ENCODE measurements around the gene CLNK.

CLNK gene

DNA sequence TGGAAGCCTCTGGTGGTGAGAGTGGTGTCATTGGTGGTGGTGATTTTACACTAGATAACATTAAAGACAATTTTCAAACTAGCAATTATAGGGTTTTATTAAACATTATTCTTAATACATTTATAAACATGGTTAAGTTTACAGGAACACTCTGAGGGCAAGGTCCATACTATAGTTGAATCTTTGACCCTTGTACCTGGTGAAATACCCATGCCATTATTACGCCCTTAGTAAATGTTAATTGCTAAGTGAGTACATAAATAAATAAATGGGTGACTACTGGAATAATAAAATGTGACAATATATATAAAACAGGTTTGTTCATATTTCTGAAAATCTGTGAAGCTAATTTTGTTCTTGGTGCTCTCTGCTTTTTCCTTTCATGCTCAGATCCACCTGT lies 13.6 kb upstream of the CLNK start:
- no peak for FAIRE-seq

DNA sequence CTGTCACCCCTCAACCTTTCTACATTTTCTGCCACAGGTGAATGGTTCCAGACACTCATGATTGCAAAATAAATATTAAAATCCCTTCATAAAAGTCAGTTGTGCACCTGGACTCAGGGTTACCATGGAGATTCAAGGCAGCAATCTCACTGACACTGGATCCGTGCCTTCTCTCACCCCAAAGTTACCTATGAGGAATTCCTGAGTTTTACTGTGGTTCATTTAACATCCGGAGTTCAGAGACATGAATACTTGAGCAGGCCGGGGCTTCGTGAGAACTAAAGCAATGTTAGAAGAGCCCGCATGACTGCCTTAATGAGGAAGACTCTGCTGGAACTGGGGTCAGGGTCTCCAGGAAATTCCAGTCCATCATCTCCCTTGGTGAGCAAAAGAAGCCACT lies 12.5 kb upstream of the CLNK start:
- peak; percentile 30 for FAIRE-seq

DNA sequence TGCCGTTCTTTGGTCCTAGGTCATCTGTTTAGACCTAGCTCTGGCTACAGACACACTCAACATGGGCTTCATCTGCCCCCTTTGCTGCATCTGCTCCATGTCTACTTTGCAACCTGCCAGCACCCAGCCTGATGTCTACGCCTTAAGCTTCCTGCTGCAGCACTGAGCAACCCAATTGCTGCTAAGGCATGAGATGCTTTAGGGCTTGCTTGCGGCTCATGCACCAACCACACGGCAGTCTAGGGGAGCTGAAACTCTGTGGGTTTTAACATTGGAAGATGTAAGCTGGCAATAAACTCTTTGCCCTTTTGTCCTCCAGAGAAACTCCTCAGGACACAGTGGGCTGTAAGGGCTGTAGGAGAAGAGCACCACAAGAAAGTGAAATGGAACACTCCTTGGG lies 11.7 kb upstream of the CLNK start:
- FAIRE-seq: no peak

DNA sequence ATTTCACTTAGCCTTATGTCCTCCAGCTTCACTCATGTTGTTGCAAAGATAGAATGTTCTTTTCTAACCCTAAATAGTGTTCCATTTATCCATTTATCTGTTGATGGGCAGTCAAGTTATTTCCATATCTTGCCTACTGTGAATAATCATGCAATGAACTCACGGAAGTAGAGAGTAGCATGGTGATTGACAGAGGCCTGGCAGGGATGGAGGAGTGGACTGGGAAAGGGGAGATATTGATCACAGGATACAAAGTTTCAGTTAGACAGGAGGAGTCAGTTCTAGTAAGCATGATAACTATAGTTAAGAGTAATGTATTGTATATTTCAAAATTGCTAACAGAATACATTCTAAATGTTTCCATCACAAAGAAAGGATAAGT lies 10.3 kb upstream of the CLNK start:
- no peak for FAIRE-seq

DNA sequence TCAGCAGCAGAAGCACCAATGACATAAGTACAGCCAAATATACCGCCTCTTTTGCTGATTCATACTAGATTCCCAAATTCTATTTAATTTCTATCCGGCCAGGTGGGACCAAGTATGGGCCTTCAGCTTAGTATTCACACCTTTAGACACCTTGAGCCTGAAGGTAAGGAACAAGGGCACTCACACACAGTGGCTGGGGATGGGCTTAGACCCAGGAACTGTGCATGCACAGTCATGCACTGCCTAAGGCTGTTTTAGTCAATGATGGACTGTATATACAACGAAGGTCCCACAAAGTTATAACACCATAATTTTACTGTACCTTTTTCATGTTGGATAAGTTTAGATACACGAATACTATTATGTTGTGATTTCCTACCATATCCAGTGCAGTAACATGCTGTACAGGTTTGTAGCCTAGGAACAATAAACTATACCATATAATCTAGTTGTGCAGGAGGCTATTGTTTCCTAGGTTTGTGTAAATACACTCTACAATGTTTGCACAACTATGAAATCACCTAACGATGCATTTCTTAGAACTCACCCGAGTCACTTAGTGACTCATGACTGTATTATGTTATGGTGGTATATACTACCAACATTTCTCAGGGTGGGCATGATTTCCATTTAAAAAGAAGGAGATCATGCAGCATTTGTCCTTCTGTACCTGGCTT lies 9.7 kb upstream of the CLNK start:
- no peak for FAIRE-seq

DNA sequence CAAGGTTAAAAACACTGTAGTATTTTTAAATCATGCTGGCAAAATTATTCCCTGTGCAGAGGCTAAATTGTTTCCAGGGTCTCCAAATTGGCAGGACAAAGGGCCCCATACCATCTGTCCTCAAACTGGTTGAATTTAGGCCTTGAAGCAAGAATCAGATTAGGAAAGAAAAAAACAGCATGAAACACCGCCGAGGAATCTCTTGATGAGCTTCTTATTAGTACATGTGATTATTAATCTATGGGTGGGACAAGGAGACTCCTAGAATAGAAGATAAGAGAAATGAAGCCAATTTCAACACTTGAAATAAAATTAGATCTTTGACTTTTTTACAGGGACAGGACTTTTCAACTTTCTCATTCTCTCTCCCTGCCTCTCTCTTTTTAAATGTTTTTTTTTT lies 7.1 kb upstream of the CLNK start:
- FAIRE-seq: no peak

DNA sequence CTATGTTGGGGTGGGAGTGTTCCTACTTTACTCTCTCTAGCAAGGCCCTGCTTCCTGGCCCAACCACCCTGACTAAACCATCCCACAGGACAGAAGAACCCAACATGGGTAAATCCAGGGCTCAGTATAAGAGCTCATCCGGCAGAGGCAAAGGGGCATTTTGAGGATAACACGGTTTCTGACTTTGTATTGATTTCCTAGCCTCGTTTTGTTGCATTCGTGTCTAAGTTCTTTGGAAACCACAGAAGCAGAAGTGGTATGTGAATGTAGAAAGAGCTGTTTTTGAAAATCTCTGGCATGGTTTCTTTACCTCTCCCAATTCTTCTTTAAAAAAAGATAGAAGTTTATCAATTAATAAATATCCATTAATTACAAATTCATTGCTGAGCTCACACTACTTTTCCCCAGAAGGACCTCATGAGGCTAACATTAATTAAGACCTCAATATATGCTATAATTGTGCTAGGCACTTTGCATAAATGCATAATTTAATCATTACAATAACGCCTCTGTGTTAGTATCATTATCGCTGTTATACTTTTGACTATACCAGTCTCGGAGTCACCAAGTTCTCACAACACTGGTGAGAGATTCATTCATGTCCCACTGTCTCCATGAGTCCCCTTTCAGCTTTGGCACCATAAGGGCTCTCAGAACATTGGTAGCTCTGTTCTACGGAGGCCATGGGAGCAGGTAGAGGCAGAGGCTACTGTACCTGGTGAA lies 5.8 kb upstream of the CLNK start:
- no peak for FAIRE-seq

DNA sequence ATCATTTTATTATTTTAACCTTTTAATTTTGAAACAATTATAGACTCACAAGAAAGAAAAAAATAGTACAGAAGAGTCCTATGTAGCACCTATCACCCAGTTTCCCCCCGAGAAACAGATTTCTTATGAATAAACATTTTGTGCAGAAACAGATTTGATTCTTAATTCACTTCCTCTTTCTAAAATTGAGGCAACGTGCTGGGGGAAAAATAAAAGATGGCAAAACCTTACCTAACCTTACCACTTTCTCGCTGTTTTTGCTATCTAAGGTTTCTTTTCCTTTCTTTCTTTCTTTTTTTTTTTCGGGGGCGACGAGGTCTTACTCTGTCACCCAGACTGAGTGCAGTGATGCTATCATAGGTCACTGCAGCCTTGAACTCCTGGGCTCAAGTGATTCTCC lies 4.3 kb upstream of the CLNK start:
- FAIRE-seq: no peak

DNA sequence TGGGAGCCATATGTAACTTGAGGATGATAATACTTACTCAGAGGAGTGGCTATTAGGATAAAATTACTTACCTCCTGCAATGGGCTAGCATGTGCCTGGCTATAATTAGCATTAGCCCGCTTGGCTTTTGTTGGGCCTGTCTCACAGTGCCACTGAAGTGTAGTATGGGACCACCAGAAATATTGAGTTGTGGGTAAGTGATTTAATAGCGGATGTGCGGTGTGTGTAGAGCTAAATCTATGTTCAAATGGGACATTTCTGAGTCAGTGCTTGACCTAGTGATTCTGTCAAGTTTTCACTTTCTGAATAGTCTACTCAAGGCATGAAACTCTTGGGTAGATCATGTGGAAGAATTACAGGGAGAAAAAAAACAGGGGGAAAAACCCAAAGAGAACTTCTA lies 3.5 kb upstream of the CLNK start:
- no peak for FAIRE-seq

DNA sequence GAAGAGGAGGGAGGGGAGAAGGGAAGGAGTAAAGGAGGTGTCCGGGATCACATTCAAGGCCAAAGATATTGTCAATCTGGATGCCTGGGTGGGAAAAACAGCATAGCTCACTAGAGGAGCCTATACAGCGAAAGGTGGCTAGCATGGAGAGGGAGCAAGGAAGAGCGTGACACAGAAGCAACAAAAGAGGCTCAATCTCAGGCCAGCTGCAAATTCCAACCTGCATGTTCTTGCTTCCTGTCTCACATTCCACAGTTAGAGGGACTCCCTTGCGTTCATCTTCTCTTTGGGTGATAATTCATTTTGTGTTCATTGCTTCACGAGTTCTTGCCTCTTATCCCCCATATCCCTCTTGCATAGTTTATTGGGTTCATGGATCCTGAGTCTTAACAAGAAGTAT lies 3.0 kb upstream of the CLNK start:
- no peak for FAIRE-seq

DNA sequence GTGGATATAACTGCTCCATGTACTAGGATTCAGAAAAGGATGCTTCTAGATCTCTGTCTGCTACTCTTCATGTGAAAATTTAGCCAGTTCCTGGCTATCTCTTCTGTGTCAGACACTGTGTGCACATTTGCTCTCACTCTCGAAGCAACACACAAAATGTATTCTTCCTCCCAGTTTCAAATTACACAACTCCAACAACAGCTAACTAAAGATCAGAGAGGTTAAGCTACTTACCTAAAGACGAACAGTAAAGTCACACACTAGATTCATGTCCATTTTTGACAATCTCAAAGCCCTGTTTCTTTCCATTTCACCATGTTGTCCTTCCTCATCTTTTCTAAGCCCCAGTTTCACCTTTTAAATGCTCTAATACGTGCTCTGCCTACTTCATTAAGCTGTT lies 2.2 kb downstream of the CLNK start:
- no peak for FAIRE-seq

DNA sequence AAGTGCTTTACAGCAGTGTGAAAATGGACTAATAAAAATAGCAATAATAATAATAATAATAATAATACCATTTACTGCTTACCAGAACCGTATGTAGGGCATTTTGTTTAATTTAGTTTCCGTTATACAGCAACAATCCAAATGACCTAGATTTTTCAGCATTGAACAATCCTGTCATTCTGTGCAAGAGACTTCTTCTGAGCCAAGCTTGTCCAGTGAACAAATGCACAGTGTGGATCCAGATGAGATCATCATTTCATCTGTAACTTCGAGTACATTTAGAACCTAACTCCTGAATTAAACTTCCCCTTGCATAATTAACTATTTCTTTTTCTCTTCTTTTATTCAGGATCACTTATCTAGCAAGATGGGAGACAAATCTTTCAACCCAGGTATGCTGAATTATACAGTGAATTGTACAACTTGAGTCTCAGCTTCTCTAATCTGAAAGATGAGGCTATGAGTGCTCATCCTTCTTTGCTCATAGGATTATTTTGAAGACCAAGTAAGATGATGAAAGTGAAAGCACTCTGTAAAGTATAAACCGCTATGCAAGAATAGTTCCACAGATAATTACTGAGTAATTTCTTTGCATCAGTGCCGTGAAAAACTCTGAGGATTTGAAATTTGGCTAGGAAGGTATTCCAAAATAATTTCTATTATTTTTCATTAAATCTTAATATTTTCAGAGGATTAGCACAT lies 6.6 kb downstream of the CLNK start:
- FAIRE-seq: no peak

DNA sequence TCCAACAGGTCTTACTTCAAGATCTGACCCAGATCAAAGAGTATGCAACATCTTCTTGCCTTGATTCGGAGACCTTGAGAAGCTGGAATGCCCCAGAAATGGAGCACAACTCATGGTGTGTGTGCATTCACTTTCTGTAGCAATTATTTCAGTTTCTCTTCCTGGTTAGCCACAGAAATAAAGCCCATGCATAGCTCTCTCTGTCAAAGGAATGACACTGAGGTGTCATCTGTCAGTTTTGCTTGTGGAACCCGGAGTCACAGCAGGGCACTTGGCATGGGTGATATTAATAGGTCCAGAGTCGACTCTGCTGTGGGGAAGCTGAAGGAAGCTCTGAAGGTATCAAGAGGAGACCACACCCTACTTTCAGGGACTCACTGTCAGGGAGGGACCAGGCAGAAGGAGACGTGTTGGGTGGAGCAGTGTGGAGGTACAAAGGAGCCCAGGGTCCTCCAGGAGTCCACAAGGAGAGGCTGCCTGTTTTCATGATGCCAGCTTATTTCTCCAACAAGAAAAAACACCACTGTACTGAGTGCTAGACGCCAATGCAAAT lies 10.7 kb downstream of the CLNK start:
- FAIRE-seq: no peak

DNA sequence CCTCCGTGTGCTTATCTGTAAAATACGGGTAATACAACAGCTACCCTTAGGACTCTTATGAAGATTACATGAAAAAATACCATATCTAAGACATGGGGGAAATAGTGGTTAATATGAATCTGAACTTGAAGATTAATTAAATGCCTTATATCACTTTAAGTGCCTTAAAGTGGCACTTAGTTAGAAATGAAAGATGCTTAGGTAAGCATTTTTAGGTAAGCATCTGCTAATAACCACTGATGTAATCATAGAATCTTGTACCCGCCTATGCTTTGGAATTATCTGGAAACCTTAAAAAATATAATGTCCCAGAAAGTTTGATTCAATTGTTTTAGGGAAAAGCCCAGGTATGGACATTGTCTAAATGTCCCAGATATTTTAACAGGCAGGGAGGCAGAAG lies 12.2 kb downstream of the CLNK start:
- FAIRE-seq: peak; percentile 13

DNA sequence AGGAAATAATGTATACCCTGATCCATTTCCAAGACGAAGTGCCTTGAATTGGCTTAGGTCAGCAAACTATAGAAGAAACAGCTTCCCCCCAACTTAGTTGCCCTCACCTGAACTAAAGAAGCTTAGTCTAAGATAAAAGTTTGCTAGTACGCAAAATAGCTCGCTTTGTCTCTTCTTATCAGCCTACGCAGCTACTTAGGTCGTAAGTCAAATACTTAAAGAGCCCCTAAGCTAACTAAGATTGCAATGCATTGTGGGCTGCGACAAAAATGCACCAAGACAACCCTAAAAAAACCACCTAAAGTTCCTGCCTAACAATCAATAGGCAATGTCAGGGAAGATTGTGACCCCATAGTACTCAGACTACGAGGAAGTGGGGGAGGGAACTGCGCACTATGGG lies 12.8 kb downstream of the CLNK start:
- FAIRE-seq: no peak

DNA sequence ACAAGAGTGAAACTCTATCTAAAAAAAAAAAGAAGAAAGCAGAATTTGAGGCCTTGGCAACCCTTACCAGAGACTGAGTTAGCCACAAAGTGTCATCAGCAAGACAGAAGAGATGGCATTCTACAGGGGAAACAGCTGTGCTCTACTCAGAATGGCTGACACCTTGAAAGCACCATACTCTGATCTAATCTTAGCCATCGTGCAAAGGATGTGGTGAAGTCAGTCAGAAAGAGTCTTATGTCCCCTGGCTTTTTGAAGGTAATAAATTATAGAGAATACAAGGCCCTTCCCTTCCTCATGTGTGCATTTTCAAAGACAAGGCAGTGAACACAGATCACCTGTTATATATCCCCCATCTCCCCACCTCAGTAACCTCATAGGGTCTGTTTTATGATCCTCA lies 13.2 kb downstream of the CLNK start:
- no peak for FAIRE-seq

DNA sequence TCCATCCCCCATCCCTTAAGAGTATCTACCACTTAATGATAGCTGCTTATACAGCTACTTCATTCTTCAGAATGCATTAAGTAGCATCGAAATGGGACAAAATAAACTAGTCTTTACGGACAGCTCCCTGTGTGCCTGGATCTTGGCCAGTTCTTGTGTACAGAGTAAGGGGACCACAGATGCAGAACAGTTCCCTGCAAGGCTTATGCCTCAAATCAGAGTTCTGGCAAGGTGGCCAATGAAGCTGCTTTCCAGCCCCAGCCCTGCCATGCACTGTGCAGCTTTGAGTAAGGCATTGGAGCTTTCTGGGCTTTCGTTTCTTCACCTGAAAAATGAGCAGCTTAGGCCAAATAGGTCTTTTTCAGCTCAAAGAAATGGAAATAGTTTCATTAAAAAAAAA lies 14.2 kb downstream of the CLNK start:
- no peak for FAIRE-seq

DNA sequence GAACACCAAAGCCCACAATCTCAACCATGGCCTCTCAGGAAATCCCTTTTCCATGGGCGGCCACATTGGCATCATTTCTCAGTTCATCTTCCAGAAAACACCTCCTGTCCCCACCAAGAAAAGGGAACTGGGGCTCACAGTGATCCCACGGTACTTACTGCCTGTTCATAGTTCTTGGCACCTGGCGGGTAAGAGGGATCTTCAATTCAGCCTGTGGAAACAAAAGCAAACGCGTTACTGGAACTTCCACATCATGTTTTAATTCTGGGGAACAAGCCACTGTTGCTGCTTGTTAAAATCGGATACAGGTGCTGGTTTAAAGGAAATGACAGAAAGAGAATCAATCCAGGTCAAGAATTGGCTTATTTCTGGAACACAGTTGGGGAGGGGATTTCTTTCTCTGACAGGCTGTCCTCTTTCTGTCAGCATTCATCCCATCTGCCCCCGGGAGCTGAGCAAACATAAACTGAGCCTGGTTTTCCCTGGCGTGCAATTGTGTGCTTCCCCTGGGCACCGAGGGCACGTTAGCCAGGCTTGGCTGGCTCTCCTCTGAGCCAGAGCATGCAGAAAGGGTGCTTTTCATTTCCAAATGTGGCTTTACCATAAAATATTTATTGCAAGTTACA lies 16.8 kb downstream of the CLNK start:
- no peak for FAIRE-seq

DNA sequence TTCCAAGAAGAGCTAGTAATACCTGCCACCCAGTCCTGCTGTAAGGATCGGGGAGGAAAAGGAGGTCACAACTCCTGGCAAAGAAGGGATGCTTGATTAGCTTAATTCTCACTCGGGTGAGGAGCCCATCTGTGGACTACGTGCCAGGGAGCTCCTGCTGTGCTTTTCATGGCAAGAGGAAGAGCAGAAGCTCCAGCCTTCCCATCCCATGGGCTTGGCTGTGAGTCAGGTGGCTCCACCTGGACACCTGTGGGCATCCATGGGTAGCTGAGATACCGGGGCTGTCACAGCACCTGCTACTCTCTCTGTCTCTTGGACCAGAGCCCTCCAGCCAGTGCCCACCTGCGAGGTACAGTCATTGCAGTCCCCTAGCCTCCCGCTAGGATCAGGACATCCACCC lies 18.0 kb downstream of the CLNK start:
- no peak for FAIRE-seq

DNA sequence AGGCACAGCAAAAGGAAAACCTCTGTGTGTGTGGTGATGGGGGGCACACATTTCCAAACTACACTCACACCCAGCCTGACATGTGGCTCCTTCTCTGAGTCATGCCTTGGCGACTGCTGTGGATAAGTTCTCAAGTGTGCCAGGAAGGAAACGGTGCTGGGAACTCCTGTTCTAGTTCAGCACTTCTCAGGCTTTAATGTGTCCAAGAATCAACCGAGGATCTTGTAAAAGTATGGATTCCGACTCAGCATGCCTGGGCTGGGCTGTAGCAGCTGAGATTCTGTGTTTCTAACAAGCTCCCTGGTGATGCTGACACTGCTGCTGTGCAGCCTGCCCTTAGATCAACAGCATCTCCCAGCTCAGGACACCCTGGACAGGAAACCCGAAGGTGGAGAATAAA lies 20.2 kb downstream of the CLNK start:
- peak; percentile 9 for FAIRE-seq

DNA sequence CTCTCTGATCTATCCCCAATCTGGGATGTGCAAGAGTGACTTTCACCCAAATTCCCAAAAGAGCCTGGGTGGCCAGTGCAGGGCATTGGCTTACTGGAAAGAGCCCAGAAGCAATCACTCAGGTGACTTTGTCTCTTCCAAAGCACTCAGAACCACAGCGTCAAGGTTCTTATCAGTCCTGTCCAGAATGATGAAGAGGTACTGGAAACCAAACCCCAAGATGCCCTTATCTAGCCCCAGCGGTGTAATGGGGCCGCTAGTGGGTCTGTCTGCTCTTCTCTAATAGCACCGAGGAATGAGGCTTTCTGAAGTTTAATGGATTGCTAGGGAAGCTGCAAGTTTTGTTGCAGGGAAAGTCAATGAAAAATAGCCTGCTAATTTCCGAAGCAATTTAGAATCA lies 21.6 kb downstream of the CLNK start:
- no peak for FAIRE-seq

DNA sequence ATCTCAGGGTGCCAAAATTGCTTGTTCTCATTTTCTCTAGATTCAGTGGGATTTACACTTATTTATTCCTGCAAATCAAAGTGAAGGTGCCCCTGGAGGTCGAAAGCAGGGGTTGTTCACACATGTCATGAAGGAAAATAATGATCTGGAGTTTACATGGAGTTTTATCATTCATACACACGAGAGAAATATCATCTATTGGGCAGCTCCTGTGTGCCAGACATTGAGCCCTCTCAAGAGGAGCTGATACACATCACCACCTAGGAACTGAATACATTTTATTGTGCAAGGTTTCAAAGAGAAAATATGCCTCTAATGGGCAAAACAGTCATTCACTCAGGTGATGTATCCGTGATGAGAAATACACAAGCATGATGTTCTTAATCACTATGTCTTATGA lies 23.5 kb downstream of the CLNK start:
- no peak for FAIRE-seq

DNA sequence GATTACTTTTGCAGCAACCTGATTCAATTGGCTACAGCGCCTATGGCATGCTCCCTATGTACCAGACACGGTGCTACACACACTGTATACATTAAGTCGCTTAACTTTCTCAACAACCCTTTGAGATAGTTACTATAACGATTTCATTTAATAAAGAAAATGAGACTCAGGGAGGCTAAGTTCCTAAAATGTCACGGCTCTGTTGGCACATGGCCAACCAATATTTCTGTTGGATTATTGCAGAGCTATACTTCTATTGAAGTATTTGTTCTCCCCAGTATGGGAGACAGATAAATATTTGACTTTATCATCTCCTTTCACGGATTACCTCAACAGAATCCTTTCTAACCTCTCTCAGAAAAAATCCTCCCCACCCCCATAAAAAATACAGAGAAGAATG lies 25.3 kb downstream of the CLNK start:
- no peak for FAIRE-seq

DNA sequence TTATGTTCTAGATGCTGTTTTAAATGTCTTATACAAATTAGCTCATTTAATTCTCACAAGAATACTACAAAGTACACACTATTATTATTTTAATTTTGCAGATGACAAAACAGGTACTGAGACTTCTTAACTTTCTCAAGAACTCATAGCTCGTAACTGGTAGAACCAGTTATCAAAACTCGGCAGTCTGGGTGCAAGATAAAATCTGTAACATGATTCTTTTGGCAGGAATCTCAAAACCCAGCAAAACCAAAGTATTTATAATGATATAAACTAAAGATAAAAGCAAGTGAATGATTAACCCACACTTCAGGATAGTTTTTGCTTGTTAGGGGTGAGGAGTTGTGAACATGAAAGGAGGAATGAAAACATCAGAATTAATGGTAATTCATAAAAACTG lies 27.6 kb downstream of the CLNK start:
- FAIRE-seq: peak; percentile 58
